NCI-H1048 (cell line): ENCODE measurements around the gene C20orf204.
"Not testable (repeated sequence)": the region's sequence is repeated elsewhere in the genome, so short reads cannot be mapped to it uniquely, and the experiment has no call there.

ENCODE experiments used
- DNase-seq: peaks from one replicate; lab custom pipeline; 2025; lab: John Stamatoyannopoulos, UW

The C20orf204 gene

GRCh38 chr20:64035933-64036345 is at the start of gene C20orf204:
C20orf204 (plus strand) TSS chr20:64036182; CDS start chr20:64036324, 142 bp downstream.
- no peak for DNase-seq

- DNase-seq: no peak
Observed at GRCh38 chr20:64000906-64001305, 35.1 kb upstream of the C20orf204 start.

- DNase-seq: no peak
Observed at GRCh38 chr20:64001607-64002011, 34.4 kb upstream of the C20orf204 start.

- DNase-seq: no peak
Observed at GRCh38 chr20:64003960-64004725, 31.8 kb upstream of the C20orf204 start.

GRCh38 chr20:64005394-64005793 is 30.6 kb upstream of the C20orf204 start:
- no peak for DNase-seq

- no peak for DNase-seq
Observed at GRCh38 chr20:64006490-64006889, 29.5 kb upstream of the C20orf204 start.

GRCh38 chr20:64006902-64007301 is 29.1 kb upstream of the C20orf204 start:
- DNase-seq: no peak

GRCh38 chr20:64009811-64010387 is 26.1 kb upstream of the C20orf204 start:
- no peak for DNase-seq

- no peak for DNase-seq
Observed at GRCh38 chr20:64010711-64011237, 25.2 kb upstream of the C20orf204 start.

GRCh38 chr20:64011366-64011779 is 24.6 kb upstream of the C20orf204 start:
- DNase-seq: no peak

GRCh38 chr20:64012385-64013154 is 23.4 kb upstream of the C20orf204 start:
- DNase-seq: not testable (repeated sequence)

GRCh38 chr20:64015635-64016034 is 20.3 kb upstream of the C20orf204 start:
- DNase-seq: no peak

- no peak for DNase-seq
Observed at GRCh38 chr20:64021124-64021975, 14.6 kb upstream of the C20orf204 start.

- DNase-seq: no peak
Observed at GRCh38 chr20:64022671-64023360, 13.2 kb upstream of the C20orf204 start.

- DNase-seq: no peak
Observed at GRCh38 chr20:64023361-64024140, 12.4 kb upstream of the C20orf204 start.

- no peak for DNase-seq
Observed at GRCh38 chr20:64024141-64024990, 11.6 kb upstream of the C20orf204 start.

- no peak for DNase-seq
Observed at GRCh38 chr20:64025101-64025825, 10.7 kb upstream of the C20orf204 start.

GRCh38 chr20:64025826-64026412 is 10.1 kb upstream of the C20orf204 start:
- DNase-seq: no peak
